ENCODE measurements around the gene DEPDC1B. TPM values are rescaled to one million over a fixed set of nuclear protein-coding genes. Genes with fewer than 3 reads are reported as not detected.
"Not testable (repeated sequence)": the region's sequence is repeated elsewhere in the genome, so short reads cannot be mapped to it uniquely, and the experiment has no call there.

DEPDC1B gene
- total RNA-seq, 4 donors from 2014 or later = 0.31 to 3.8 (median 1.5) TPM

GRCh38 chr5:60727033-60727679 lies 27.2 kb upstream of the DEPDC1B start:
- TF ChIP-seq CTCF (IDR thresholded peaks at IDR 0.05) = no peak
- ATAC-seq (ENCODE audit: low FRiP score) (no peak), DNase-seq (ENCODE audit: low spot score) (no peak)

GRCh38 chr5:60724126-60724525 lies 24.2 kb upstream of the DEPDC1B start:
- DNase-seq (ENCODE audit: low spot score) = no peak
- no peak for ATAC-seq (ENCODE audit: low FRiP score)
- TF ChIP-seq CTCF (IDR thresholded peaks at IDR 0.05) = no peak

GRCh38 chr5:60722416-60722815 lies 22.4 kb upstream of the DEPDC1B start:
- no peak for TF ChIP-seq CTCF (IDR thresholded peaks at IDR 0.05)
- DNase-seq (ENCODE audit: low spot score) (no peak), ATAC-seq (ENCODE audit: low FRiP score) (no peak)

- no peak for TF ChIP-seq CTCF (IDR thresholded peaks at IDR 0.05)
- no peak for DNase-seq (ENCODE audit: low spot score)
- no peak for ATAC-seq (ENCODE audit: low FRiP score)
Measured at GRCh38 chr5:60719329-60719728, 19.4 kb upstream of the DEPDC1B start.

- ATAC-seq (ENCODE audit: low FRiP score) (no peak), DNase-seq (ENCODE audit: low spot score) (no peak)
- no peak for TF ChIP-seq CTCF (IDR thresholded peaks at IDR 0.05)
Measured at GRCh38 chr5:60718166-60718892, 18.4 kb upstream of the DEPDC1B start.

- DNase-seq (ENCODE audit: low spot score); ATAC-seq (ENCODE audit: low FRiP score): not testable (repeated sequence)
Measured at GRCh38 chr5:60715201-60715928, 15.4 kb upstream of the DEPDC1B start.

GRCh38 chr5:60712950-60713349 lies 13.0 kb upstream of the DEPDC1B start:
- no peak for ATAC-seq (ENCODE audit: low FRiP score)
- TF ChIP-seq CTCF (IDR thresholded peaks at IDR 0.05) = no peak

GRCh38 chr5:60711892-60712291 lies 11.9 kb upstream of the DEPDC1B start:
- not testable (repeated sequence) for ATAC-seq (ENCODE audit: low FRiP score)

More at GRCh38 chr5:60712950-60713349, 13.0 kb upstream of the DEPDC1B start:
- DNase-seq (ENCODE audit: low spot score) = no peak

More at GRCh38 chr5:60711892-60712291, 11.9 kb upstream of the DEPDC1B start:
- DNase-seq (ENCODE audit: low spot score) = not testable (repeated sequence)
